HFF-Myc (cell line): Measurements from ENCODE around the gene SLC8A3.

Experiments used
- DNase-seq: peaks from one replicate; pipeline ENCODE4 v3.0.0-alpha.2; 2011; ENCODE audit warnings: low read depth; ENCODE audit errors: extremely low read depth
- H3K4me3 ChIP-seq: replicated peaks from 2 replicates; pipeline ENCODE4 v1.5.1; 2011; ENCODE audit warnings: low read depth, mild to moderate bottlenecking, control low read depth, low read length
- CTCF ChIP-seq: IDR thresholded peaks from 2 replicates; pipeline ENCODE4 v1.5.1; 2012; ENCODE audit warnings: mild to moderate bottlenecking, low read depth, low read length, control low read depth; ENCODE audit errors: missing control alignments

SLC8A3 gene

GRCh38 chr14:69996216-69996615 lies 192.5 kb downstream of the SLC8A3 start:
- no peak overlapping the region for H3K4me3 ChIP-seq
- TF ChIP-seq CTCF, result no peak
- no peak for DNase-seq
